HG02981 (cell line): ENCODE results near the gene CHST8.
A peak's percentile ranks its signal among the peaks of the same experiment; 100 is the strongest.

Experiments used
- ATAC-seq: cut with Tn5 transposase; IDR thresholded peaks from one replicate; pipeline ENCODE4 v1.9.1; 2021; ENCODE audit warnings: mild to moderate bottlenecking, moderate library complexity; ENCODE audit not compliant: unreplicated experiment

CHST8 gene

DNA sequence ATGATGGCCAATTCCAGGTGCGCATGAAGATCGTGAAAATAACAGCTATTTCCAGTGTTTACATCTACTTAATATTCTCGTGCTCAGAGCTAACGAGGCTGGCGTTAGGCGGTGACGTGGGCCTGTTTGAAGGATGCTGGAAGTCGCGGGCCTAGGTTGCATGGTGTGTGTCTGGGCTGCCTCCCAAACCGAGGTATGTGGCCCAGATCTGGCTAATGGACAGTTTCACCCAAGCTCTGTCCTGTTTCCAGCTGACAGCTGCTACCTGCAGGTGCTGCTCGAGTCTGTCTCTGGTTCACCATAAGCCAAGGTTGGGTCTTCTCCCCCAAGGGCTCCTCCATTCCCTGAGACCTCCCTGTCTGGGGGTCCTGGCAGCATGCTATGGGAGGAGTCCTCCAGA is 134.4 kb downstream of the CHST8 start:
- ATAC-seq = no peak

DNA sequence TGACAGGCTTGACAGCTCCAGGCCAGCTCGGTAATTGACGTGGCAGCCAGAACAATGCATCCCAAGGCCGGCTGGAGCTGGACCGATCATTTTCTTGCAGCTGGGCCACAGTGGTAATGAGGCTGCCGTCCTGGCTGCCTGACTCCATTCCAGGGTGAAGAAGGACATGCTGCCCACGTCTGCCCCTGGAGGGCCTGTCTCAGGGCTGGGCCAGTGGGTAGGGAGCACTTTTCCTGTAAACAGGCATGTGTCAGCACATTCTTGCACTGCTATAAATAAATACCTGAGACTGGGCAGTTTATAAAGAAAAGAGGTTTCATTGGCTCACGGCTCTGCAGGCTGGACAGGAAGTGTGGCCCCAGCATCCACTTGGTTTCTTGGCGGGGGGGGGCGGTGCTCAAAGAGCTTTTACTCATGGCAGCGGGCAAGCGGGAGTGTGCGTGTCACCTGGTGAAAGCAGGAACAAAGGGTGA is 136.8 kb downstream of the CHST8 start:
- ATAC-seq = no peak

DNA sequence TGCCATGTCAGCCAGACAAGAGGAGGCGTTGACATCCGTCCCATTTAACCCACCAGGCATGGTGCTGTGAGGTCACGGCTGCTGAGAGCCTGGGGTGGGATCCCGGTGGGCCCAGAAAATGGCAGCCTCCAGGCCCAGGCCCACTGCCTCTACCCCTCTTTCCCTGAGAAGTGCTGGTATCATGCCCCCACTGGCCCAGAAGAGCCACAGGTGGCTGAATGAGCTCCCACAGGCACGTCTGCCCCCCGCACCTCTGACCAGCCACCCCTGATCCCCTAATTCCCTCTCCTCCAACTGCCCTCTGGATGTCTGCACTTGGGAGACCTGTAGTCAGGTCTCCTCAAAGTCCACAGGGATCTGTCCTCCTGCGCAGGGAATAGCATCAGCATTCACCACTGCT is 137.6 kb downstream of the CHST8 start:
- ATAC-seq = no peak

DNA sequence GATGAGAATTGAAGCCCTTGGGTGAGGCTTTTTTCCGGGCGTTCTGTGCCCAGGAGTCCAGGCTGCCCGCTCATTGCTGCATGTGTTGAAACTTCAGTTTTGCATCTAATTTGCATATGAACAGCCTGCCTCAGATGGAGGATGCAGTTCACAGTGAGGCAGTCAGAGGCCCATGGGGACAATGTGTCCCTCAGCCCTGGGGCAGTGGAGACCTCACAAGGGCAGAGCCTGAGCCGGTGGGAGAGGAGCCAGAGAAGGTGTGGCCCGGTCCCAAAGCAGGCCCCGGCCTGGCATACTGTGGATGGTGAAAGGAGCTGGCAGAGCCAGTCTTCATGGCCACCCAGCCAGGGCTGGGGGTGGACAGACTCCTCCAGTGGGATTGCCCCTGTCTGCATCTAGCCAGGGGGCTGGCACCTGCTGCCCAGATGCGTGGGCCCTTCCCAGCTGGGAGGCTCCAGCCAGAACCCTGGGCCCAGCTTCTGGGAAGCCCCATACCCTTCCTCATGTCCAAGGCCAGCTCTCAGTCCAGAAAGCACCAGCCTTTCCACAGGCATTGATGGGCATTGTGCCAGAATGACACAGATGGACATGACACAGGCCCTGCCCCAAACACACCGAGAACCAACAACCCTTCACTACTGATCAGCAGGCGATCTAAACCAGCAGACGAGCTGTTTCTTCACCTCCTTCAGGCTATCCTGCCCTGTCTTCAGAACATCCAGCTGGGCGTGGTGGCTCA is 142.0 kb downstream of the CHST8 start:
- ATAC-seq = no peak

DNA sequence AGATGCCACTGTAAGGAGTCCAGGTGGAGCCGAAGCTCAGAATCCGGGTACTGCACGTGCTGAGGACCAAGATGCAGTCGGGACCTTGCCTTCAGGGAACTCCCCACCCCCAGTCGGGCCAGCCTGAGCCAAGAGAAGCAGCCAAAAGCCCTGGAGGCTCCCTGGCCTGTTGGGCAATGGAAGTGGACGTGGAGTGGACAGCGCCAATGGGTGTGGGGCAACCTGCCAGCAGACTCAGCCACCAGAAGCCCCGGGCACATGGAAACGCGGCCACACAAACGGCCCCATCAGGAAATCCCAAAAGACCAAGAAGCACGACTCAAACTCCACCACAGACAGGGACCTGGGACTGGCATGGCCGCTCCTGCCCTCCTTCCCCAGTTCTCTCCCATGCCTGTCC is 144.9 kb downstream of the CHST8 start:
- no peak for ATAC-seq

DNA sequence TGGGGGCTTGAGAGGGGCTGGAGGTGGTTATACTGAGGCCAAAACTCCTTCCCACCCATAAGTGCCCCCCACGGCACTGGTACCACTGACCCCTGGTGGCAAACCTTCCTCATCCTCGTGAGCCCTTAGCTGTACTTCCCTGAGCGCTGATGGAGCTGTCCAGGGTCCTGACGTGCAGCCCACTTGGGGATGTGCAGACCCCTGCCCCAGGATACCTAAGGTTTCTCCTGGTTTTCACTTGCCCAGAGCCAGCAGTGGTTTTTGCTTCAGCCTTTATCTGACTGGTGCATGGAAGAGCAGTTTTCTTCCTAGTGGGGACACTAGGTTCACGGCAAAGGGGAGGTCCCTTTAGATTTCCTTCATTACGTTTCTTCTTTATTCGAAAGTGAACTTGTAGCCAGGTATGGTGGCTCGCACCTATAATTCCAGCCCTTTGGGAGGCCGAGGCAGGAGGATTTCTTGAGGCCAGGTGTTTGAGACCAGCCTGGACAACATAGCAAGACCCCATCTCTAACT is 146.2 kb downstream of the CHST8 start:
- no peak for ATAC-seq

DNA sequence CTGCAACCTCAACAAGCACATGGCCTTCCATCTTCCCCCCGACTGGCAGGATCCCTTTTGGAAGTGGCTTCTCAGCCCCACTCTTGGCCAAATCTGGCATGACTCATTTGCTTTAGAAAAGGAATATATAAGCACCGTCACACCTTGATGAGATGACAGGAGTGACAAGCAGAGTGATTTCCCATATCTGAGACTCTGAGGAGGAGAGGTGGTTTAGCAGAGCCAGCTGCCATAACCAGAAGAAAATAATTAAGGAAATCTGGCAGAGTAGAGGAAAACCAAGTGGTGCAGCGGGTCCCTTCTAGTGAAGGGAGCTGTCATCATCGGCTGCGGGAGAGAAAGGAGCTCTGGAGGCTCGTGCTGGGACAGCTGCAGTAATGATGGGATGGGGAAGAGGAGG is 147.5 kb downstream of the CHST8 start:
- no peak for ATAC-seq

DNA sequence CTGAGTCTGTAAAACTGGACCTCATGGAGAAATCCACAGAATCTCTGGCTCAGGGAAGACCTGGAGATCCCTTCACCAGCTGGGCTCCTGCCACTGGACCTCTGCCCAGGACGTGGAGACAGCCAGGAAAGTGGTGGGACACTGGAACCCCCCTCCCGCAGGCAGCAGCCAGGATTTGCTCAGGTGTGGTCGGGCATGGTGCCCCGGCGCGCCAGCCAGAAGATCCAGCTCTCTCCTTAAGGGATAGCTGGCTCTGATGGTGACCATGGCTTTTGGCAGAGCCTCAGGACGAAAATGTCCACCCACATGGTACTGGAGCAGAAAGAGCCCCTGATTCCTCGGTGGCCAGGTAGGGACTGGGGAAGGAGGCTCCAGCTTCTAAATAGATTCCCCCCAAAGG is 148.4 kb downstream of the CHST8 start:
- no peak for ATAC-seq

DNA sequence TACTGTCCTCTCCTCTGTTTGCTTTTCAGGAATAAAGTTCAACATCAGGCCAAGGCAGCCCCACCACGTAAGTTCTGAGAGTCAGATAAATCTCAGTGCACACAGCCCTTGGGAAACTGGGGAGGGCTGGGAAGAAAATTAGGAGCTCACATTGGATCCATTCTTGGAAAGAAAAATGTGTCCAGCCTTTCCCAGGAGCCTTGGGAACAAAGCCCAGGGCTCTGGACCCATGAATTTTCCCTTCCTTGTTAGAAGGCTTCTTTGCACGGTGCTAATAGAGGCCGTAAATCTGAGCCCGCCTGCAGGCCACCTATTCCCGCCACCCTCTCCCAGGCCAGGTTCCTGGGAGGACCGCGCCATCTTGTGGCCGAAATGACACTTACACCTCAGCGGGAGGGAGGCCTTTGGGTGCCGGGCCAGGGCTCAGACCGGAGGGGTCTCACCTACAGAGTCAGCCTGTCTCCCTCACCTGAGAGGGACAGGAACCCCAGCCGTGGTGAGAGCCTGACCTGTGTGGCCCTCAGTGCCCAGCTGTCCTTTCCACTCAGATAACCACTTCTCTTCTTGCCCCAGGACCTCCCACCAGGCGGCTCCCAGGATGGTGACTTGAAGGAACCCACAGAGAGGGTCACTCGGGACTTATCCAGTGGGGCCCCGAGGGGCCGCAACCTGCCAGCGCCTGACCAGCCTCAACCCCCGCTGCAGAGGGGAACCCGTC is 149.8 kb downstream of the CHST8 start:
- no peak for ATAC-seq

DNA sequence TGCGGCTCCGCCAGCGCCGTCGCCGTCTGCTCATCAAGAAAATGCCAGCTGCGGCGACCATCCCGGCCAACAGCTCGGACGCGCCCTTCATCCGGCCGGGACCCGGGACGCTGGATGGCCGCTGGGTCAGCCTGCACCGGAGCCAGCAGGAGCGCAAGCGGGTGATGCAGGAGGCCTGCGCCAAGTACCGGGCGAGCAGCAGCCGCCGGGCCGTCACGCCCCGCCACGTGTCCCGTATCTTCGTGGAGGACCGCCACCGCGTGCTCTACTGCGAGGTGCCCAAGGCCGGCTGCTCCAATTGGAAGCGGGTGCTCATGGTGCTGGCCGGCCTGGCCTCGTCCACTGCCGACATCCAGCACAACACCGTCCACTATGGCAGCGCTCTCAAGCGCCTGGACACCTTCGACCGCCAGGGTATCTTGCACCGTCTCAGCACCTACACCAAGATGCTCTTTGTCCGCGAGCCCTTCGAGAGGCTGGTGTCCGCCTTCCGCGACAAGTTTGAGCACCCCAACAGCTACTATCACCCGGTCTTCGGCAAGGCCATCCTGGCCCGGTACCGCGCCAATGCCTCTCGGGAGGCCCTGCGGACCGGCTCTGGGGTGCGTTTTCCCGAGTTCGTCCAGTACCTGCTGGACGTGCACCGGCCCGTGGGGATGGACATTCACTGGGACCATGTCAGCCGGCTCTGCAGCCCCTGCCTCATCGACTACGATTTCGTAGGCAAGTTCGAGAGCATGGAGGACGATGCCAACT is 150.5 kb downstream of the CHST8 start:
- no peak for ATAC-seq

DNA sequence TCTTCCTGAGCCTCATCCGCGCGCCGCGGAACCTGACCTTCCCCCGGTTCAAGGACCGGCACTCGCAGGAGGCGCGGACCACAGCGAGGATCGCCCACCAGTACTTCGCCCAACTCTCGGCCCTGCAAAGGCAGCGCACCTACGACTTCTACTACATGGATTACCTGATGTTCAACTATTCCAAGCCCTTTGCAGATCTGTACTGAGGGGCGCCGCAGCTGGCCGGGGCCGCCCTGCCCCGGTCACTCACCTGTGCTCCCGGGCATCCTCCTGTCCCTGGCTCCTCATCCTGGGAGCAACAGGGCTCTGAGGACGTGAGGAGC is 151.1 kb downstream of the CHST8 start:
- no peak for ATAC-seq

DNA sequence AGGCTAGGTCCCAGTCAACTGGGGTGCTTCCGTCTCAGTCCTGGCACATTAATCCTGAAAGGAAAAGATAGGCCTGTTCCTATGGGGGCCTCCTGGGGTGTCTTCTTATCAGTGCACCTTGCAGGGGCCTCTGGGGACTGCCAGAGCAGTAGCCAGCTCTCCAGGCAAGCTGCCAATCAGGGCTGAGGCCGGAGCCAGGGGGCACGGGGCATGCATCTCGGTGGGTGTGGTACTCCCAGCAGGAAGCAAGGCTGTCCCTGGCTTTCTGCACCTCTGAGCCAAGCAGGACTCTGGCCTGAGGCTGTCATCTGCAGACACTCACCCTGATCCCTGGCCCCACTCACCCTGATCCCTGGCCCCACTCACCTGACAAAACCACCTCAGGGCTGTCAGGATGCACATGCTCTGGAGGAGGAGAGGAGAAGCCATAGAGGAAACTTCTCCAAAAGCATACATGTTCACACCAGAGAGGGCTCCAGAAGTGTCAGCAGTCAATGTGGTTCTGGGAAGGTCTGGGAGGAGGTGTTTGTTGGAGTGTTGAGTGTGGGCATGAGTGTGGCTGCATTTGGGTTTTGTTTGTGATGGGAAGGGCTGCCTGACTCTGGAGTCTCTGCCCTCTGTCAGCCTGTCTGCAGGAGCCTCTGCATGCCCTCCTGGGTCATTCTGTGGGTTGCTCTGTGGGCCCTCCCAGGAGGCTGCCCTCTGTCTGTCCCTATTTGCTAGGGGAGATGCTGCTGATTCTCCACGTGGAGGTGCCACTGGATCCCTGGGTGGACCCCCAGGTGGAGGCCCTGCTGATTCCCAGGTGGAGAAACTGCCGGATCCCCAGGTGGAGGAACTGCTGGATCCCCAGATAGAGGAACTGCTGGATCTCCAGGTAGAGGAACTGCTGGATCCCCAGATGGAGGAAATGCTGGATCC is 152.2 kb downstream of the CHST8 start:
- no peak for ATAC-seq

DNA sequence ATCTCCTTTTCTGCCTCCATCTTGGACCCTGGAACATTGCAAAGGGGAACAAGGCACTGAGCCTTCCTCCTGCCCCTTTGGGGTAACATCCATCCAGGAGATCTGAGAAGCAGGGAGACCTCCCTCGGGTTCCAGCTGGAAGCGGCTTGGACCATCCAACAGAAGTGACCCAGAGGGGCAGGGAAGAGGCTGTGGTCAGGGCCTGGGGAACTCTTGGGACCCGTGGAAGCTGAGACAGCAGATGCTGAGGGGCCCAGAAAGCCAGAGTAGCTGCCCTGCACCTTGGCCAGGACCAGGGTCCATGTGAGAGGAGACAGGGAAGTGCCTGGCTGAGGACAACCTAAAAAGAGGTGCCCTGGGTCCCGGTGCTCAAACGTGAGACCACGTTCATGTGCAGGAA is 153.0 kb downstream of the CHST8 start:
- ATAC-seq = no peak

DNA sequence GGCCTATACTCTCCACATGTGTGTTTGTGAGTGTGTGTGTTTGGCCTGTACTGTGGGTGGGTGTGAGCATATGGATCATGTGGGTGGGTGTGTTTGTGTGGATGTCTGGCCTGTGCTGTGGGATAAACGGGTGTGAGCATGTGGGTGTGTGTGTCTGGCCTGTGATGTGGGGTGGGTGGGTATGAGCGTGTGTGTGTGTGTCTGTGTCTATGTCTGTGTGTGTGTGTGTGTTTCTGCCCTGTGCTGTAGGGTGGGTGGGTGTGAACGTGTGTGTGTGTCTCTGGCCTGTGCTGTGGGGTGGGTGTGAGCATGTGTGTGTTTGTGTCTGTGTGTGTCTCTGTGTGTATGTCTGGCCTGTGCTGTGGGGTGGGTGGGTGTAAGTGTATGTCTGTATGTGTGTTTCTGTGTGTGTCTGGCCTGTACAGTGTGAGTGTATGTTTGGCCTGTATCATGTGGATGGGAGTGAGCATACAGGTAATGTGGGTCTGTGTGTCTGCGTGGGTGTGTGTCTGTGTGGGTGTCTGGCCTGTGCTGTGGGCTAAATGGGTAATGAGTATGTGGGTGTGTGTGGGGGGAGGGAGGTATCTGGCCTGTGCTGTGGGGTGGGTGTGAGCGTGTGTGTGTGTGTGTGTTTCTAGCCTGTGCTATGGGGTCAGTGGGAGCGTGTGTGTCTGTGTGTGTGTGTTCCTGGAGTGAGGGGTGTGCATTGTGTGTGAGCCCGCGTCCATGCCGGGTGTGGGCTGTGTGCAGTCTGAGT is 154.2 kb downstream of the CHST8 start:
- ATAC-seq = no peak

DNA sequence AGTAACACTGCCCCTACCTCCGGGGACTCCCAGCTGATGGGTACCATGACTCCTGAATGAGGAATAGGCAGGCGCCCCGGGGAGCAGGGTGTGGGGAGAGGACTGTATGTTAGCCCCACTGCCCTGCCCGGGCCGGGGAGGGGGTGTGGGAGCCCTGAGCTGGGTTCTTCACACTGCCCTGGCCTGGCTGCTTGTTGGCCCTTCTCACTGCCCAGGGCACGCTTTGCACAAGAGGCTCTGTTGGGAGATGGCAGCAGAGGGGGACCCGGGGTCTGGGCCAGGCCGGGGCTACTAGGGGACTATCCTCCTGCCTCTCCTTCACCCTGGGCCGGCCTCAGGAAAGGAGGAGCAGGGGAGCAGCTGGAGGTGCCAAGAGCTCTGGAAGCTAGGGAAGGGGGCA is 155.6 kb downstream of the CHST8 start:
- ATAC-seq = no peak

DNA sequence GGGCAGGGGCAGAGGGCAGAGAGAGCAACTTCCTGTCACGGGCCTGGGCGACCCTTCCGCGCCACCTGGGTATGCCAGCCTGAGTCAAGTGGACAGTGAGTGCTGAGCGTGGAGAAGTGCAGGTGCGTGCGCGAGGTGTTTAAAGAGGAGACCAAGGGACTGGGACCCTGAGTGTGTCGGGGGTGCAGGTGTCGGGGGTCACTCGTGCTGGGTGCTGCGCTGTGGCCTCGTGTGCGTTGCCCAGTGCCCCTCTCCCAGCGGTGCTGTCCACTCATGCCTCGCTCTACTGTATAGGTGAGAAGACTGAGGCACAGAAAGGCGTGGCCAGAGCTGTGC is 156.0 kb downstream of the CHST8 start:
- no peak for ATAC-seq

DNA sequence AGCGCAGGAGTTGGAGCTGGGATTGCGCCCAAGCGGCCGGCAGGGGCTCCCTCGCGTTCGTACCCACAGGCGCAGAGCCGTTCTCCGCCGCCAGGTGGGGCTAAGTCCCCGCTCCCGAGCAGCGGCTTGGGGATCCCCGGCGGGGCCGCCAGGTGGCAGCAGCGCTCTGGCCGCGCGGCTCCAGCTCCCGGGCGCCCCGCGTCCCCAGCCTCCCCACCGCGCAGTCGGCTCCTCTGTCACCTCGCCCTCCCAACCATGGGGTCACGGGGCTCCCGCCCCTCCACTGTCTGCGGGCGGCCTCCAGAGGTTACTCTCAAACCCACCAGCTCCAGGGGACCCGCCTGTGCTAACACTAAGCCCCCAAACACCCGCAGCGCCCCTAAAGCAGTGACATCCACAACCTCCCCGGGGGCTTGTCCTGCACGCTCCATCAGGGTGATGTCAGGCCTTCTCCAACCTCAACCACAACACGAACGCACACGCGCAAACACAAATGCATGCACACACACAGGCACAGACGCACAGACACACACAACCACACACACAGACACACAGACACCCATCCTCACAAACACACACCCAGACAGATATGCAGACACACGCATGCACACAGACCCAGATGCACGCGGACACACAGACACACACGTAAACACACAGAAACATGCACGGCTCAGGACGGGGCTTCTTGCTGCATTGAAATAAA is 156.5 kb downstream of the CHST8 start:
- peak; percentile 82 for ATAC-seq

DNA sequence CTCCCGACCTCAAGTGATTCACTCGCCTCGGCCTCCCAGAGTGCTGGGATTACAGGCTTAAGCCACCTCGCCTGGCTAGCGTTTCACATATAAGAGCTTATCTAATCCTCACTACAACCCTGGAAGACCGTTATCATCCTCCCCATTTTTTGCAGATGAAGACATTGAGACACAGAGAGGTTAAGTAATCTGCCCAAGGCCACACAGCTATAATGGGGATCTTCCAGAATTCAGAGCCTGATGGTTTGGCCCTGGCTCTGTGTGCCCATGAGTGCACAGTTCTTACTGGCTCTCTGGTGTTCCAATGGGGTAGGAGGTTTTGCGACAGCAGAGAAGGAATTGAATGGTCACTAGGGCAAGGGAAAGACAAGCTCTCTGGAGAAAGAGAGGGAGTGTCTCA is 158.1 kb downstream of the CHST8 start:
- ATAC-seq = no peak

DNA sequence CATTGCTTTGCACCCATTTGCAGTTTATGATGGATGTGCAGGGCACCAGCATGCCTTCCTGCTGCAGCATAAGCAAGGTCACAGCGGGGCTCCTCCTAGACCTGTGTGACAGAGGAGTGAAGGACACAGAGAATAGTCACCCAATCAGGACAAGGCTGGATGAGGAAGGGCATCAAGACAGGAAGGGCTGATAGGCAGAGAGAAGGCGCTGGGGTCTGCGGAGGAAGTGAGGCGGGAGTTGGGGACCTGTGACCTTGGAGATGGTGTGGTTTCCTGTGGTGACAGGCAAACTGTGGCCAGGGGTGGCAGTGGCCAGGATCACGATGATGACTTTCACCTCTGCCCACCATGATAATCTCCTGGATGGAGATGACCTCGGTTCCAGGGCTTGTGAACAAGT is 158.5 kb downstream of the CHST8 start:
- ATAC-seq = no peak

DNA sequence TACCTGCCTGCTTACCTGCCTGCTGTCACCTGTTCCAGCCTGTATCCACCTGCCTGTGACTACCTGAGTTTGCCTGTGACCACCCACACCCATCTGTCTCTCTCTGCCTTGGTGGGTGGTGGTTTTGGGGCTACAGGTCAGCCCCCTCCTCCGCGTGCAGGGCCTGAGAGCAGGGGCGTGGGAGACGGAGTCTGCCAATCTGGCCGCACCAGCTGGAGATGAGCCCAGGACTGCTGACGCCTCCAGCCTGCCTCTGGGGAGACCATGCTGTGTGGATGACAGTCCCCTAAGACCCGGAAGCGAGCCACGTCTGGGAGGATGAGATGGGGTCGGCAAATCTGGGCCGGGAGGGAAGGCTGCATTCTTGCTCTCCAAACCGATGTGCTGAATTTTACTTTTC is 159.0 kb downstream of the CHST8 start:
- ATAC-seq = no peak
